GM18909 (cell line): ENCODE results near the gene BICRAL.
"Not testable (repeated sequence)": the region's sequence is repeated elsewhere in the genome, so short reads cannot be mapped to it uniquely, and the experiment has no call there.

Source experiments
- ATAC-seq: cut with Tn5 transposase; IDR thresholded peaks from one replicate; pipeline ENCODE4 v1.9.1; 2021; ENCODE audit warnings: mild to moderate bottlenecking; ENCODE audit not compliant: unreplicated experiment, poor library complexity

BICRAL gene

DNA sequence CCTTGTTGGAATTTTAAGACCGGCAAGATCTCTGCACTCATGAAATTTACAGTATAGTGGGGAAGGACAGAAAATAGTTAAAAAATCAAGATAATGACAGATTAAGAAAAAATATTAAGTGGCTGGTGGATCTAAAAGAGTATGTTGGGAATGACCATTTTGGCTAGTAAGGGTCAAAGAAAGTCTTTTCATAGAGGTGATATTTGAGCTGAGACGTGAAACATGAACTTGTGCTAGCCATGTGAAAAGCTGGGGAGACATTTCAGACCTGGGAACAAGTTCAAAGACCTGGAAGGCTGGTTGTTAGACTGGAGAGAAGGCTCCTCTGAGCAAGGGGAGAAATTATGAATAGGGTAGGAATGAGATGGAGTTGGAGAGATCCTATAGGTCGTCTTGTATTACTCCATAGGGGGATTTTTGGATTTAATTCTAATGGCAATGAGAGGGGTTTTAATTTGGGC lies 4.7 kb downstream of the BICRAL start:
- ATAC-seq: no peak

- ATAC-seq: no peak
Observed at GRCh38 chr6:42787063-42787472, 5.2 kb downstream of the BICRAL start.

GRCh38 chr6:42788671-42789070 lies 6.8 kb downstream of the BICRAL start:
- ATAC-seq: no peak

- no peak for ATAC-seq
Observed at GRCh38 chr6:42790549-42791181, 8.8 kb downstream of the BICRAL start.

DNA sequence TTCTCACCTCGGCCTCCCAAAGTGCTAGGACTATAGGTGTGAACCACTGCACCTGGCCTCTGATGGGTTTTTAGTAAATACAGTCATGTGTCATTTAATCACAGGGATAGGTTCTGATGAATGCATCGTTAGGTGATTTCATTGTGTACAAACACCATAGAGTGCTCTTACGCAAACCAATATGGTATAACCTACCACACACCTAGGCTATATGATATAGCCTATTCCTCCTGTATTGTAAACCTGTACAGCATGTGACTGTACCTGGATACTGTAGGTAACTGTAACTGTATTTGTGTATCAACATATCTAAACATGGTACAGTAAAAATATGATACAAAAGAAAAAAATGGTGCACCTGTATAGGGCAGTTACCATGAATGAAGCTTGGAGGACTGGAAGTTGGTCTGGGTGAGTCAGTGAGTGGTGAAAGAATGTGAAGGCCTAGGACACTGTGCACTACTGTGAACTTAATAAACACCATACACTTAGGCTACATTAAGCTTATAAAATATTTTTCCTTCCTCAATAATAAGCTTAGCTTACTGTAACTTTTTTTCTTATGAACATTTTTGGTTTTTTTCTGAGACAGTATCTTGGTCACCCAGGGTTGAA lies 10.0 kb downstream of the BICRAL start:
- ATAC-seq: no peak

DNA sequence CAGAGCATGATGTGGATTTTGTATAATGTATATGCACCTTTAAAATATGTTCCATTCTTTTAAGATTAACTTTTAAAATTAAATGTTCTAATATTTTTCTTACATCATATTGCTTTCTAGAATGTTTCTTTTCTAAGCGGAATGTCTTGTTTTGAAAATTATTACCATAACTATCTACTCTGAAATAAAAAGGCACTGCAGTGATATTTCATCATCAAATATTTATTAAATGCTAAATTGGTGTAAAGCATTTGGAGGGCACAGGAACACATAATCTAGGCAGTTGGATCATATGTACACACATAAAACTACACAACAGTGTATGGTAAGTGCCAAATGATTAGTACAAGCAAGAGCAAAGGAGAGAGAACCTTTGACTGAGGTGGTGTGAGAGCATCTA lies 13.8 kb downstream of the BICRAL start:
- no peak for ATAC-seq

DNA sequence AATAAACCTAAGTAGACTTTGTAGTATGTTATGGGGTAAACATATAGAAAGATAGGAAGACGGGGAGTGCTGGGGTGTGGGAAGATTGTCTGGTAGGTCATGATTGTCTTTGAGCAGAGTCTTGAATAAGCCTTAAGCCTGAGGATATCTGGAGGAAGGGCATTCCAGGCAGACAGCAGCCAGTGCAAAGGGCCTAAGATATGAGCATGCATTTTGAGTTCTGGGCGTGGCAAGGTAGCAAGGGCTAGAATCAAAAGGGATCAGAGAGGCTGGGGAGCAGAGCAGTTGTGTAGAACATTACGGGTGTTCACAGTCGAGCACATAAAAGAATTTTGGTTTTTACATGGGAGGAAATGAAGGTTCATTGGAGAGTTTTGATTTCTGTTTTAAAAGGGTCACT lies 14.3 kb downstream of the BICRAL start:
- no peak for ATAC-seq

DNA sequence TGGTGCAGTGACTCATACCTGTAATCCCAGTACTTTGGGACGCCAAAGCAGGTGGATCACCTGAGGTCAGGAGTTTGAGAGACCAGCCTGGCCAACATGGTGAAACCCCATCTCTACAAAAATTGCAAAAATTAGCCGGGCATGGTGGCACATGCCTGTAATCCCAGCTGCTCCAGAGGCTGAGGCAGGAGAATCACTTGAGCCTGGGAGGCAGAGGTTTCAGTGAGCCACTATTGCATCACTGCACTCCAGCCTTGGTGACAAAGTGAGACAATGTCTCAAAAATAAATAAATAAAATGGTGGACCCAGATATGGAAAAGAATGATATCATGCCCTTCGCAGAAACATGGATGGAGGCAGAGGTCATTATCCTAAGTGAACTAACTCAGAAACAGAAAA lies 15.8 kb downstream of the BICRAL start:
- not testable (repeated sequence) for ATAC-seq

DNA sequence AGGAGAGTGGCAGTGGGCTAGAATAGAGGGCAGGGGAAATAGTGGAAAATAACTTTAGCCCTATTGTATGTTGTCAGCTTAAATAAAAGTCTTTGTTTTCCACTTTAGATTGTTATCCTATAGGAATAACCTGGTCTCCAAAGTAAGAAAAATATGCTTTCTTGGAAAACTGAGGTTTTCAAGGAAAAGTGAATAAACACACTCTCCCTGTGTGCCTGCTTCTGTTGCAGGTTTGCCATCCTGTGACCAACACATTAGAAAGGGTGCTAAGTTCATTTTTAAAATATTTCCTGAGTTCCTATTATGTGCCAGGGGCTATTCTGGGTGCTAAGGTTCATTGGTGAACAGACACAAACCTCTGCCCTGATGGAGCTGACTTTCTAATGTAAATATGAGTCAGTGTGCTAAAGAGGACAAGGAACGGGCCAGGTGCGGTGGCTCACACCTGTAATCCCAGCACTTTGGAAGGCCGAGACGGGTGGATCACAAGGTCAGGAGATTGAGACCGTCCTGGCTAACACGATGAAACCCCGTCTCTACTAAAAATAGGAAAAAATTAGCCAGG lies 23.5 kb downstream of the BICRAL start:
- no peak for ATAC-seq

- ATAC-seq: not testable (repeated sequence)
Observed at GRCh38 chr6:42806359-42806758, 24.5 kb downstream of the BICRAL start.

DNA sequence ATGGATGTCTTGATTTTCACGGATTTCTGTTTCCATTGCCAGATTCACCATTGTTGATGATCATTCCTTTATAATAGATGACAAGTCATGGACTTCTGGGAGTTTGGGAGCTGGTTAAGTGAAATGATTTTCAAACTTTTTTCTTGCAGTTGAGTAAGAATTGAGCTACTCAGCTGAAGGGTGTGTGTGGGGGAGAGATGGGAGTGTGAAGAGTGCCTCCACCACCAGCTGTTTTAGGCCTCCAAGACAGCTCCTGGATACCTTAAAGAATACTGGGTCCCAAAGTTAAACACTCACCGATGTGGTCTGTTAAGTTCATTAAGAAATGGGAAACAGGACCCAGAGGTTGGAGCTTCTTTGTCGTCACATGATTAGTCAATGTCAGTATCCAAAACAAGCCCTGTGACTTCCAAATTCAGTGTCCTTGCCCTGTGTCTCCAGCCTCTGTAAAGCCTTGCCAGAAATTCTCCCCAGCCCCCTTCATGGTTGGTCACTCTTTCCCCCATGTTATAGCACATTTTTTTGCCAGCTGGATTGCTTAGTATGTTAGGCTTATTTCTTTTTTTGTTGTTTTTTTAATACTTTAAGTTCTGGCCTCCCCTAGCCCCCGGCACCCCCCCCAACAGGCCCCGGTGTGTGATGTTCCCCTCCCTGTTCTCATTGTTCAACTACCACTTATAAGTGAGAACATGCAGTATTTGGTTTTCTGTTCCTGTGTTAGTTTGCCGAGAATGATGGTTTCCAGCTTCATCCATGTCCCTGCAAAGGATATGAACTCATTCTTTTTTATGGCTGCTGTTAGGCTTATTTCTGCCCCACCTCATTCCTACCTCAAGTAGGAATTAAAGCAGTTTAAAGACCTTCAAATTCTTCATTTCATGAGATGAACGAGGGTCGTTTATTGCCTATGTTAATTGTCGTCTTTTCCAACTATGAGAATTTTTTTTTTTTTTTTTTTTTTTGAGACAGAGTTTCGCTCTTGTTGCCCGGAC lies 26.9 kb downstream of the BICRAL start:
- ATAC-seq: no peak

- ATAC-seq: no peak
Observed at GRCh38 chr6:42813074-42813645, 31.3 kb downstream of the BICRAL start.

GRCh38 chr6:42813906-42814444 lies 32.1 kb downstream of the BICRAL start:
- no peak for ATAC-seq

DNA sequence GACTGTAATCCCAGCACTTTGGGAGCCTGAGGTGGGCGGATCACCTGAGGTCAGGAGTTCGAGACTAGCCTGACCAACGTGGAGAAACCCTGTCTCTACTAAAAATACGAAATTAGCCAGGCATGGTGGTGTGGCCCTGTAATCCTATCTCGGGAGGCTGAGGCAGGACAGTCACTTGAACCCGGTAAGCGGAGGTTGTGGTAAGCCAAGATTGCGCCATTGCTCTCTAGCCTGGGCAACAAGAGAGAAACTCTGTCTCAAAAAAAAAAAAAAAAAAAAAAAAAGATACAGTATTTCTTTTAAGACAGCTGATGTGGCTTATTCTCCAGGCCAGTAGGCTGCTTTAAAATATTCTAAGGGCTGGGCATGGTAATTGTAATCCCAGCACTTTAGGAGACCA lies 33.9 kb downstream of the BICRAL start:
- ATAC-seq: not testable (repeated sequence)

- ATAC-seq: no peak
Observed at GRCh38 chr6:42817907-42818306, 36.1 kb downstream of the BICRAL start.

GRCh38 chr6:42818416-42818815 lies 36.6 kb downstream of the BICRAL start:
- ATAC-seq: no peak

DNA sequence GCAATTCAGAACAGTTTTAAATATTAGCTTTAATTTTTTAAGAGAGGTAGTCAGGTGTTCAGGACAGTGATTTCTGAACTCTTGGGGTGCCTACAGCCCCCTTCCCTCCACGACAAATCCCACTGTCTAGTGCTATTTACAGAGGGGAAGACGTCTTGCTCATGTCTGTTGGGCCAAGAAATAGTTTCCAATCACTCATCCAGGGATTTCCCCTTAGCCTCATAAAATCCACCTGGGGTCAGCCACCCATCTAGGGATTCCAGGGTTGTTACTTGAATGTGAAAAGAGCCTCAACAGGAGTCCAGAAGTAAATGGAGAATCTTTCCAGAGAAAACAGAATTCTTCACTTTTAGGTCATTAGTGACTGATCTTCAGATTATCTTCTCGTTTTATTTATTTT lies 37.0 kb downstream of the BICRAL start:
- no peak for ATAC-seq

GRCh38 chr6:42819803-42820511 lies 38.1 kb downstream of the BICRAL start:
- no peak for ATAC-seq

GRCh38 chr6:42820512-42821340 lies 38.9 kb downstream of the BICRAL start:
- no peak for ATAC-seq
